NCI-H82 treated with DMSO at 0.1 percent for 48 hours (cell line): ENCODE measurements around the gene IGFBP7.

Experiments
- DNase-seq: peaks from one replicate; lab custom pipeline; 2025; ENCODE audit not compliant: unreplicated experiment; lab: John Stamatoyannopoulos, UW

IGFBP7 gene

GRCh38 chr4:57098415-57098814 is 11.8 kb downstream of the IGFBP7 start:
- DNase-seq = no peak

- DNase-seq = no peak
Measured at GRCh38 chr4:57097711-57098110, 12.5 kb downstream of the IGFBP7 start.

GRCh38 chr4:57095956-57096355 is 14.2 kb downstream of the IGFBP7 start:
- DNase-seq = no peak

GRCh38 chr4:57095245-57095644 is 14.9 kb downstream of the IGFBP7 start:
- no peak for DNase-seq

GRCh38 chr4:57094832-57095223 is 15.4 kb downstream of the IGFBP7 start:
- DNase-seq = no peak

GRCh38 chr4:57093845-57094831 is 16.0 kb downstream of the IGFBP7 start:
- no peak for DNase-seq

GRCh38 chr4:57091657-57092162 is 18.5 kb downstream of the IGFBP7 start:
- DNase-seq = no peak

GRCh38 chr4:57090079-57090478 is 20.1 kb downstream of the IGFBP7 start:
- no peak for DNase-seq

GRCh38 chr4:57089549-57089948 is 20.6 kb downstream of the IGFBP7 start:
- no peak for DNase-seq

- DNase-seq = no peak
Measured at GRCh38 chr4:57086031-57086723, 24.0 kb downstream of the IGFBP7 start.

- no peak for DNase-seq
Measured at GRCh38 chr4:57085278-57085677, 24.9 kb downstream of the IGFBP7 start.

GRCh38 chr4:57084360-57084759 is 25.8 kb downstream of the IGFBP7 start:
- DNase-seq = no peak

- DNase-seq = no peak
Measured at GRCh38 chr4:57083090-57083489, 27.1 kb downstream of the IGFBP7 start.

- no peak for DNase-seq
Measured at GRCh38 chr4:57081651-57082621, 28.2 kb downstream of the IGFBP7 start.

- no peak for DNase-seq
Measured at GRCh38 chr4:57080781-57081650, 29.2 kb downstream of the IGFBP7 start.

GRCh38 chr4:57078685-57079521 is 31.3 kb downstream of the IGFBP7 start:
- no peak for DNase-seq

- DNase-seq = no peak
Measured at GRCh38 chr4:57077550-57078343, 32.4 kb downstream of the IGFBP7 start.

- DNase-seq = no peak
Measured at GRCh38 chr4:57076646-57077045, 33.5 kb downstream of the IGFBP7 start.
